ENCODE measurements around the gene PKIG.

The PKIG gene

GRCh38 chr20:44625361-44625760 is 43.0 kb downstream of the PKIG start:
- TF ChIP-seq CTCF (conservative IDR thresholded peaks at IDR 0.05), result no peak

GRCh38 chr20:44626278-44626677 is 43.9 kb downstream of the PKIG start:
- no peak overlapping the region for H3K27ac ChIP-seq
- no peak for TF ChIP-seq ZFX (IDR thresholded peaks at IDR 0.05)
- TF ChIP-seq CTCF (conservative IDR thresholded peaks at IDR 0.05), result no peak

More at GRCh38 chr20:44625361-44625760, 43.0 kb downstream of the PKIG start:
- H3K27ac ChIP-seq, result no peak overlapping the region

- TF ChIP-seq ZFX (IDR thresholded peaks at IDR 0.05) (no peak), CTCF (conservative IDR thresholded peaks at IDR 0.05) (no peak)
- no peak overlapping the region for H3K27ac ChIP-seq
These were observed 45.1 kb downstream of the PKIG start for GRCh38 chr20:44627364-44628010.

GRCh38 chr20:44629017-44629385 is 46.6 kb downstream of the PKIG start:
- H3K27ac ChIP-seq, result no peak overlapping the region
- no peak for TF ChIP-seq ZFX (IDR thresholded peaks at IDR 0.05)
- no peak for TF ChIP-seq CTCF (conservative IDR thresholded peaks at IDR 0.05)

GRCh38 chr20:44629542-44629941 is 47.2 kb downstream of the PKIG start:
- H3K27ac ChIP-seq, result no peak overlapping the region
- TF ChIP-seq ZFX (IDR thresholded peaks at IDR 0.05), result no peak
- TF ChIP-seq CTCF (conservative IDR thresholded peaks at IDR 0.05), result no peak

GRCh38 chr20:44630297-44630696 is 47.9 kb downstream of the PKIG start:
- no peak overlapping the region for H3K27ac ChIP-seq
- TF ChIP-seq ZFX (IDR thresholded peaks at IDR 0.05) (no peak), CTCF (conservative IDR thresholded peaks at IDR 0.05) (no peak)

- no peak overlapping the region for H3K27ac ChIP-seq
These were observed 49.8 kb downstream of the PKIG start for GRCh38 chr20:44632103-44632752.

More at GRCh38 chr20:44632103-44632752, 49.8 kb downstream of the PKIG start:
- TF ChIP-seq ZFX (IDR thresholded peaks at IDR 0.05) (no peak), CTCF (conservative IDR thresholded peaks at IDR 0.05) (no peak)

All from C4-2B (cell line).